HEK293T (cell line): ENCODE data around the gene SLC38A6.

ENCODE experiments used
- ARNT ChIP-seq: fragments of 450-650 bp; IDR thresholded peaks from 2 replicates; pipeline ENCODE4 v1.6.1; 2017; ENCODE audit warnings: mild to moderate bottlenecking
- BHLHE40 ChIP-seq: fragments of 450-650 bp; IDR thresholded peaks from 2 replicates; pipeline ENCODE4 v1.6.1; 2016; ENCODE audit warnings: mild to moderate bottlenecking, moderate library complexity, borderline replicate concordance
- ELF4 ChIP-seq: fragments of 450-650 bp; IDR thresholded peaks from 2 replicates; pipeline ENCODE4 v1.6.1; 2017; ENCODE audit warnings: antibody characterized with exemption
- FOXA1 ChIP-seq: fragments of 450-650 bp; IDR thresholded peaks from 2 replicates; pipeline ENCODE4 v1.6.1; 2016; ENCODE audit warnings: mild to moderate bottlenecking
- FOXM1 ChIP-seq: fragments of 450-650 bp; IDR thresholded peaks from 2 replicates; pipeline ENCODE4 v1.6.1; 2017; ENCODE audit warnings: mild to moderate bottlenecking, borderline replicate concordance
- HDGF ChIP-seq: fragments of 450-650 bp; IDR thresholded peaks from 2 replicates; pipeline ENCODE4 v1.6.1; 2017; ENCODE audit warnings: antibody characterized with exemption, borderline replicate concordance
- L3MBTL2 ChIP-seq: fragments of 450-650 bp; conservative IDR thresholded peaks from 2 replicates; pipeline ENCODE4 v1.6.1; 2016; ENCODE audit warnings: mild to moderate bottlenecking
- LEF1 ChIP-seq: fragments of 450-650 bp; IDR thresholded peaks from 2 replicates; pipeline ENCODE4 v1.6.1; 2017; ENCODE audit warnings: mild to moderate bottlenecking, borderline replicate concordance
- PKNOX1 ChIP-seq: fragments of 450-650 bp; IDR thresholded peaks from 2 replicates; pipeline ENCODE4 v1.6.1; 2016

- no peak for TF ChIP-seq BHLHE40
- no peak for TF ChIP-seq ARNT
- TF ChIP-seq FOXA1 = no peak
- TF ChIP-seq LEF1 = no peak
- TF ChIP-seq ELF4 = no peak
- no peak for TF ChIP-seq L3MBTL2
- TF ChIP-seq HDGF = no peak
- TF ChIP-seq PKNOX1 = no peak
- TF ChIP-seq FOXM1 = no peak
These were observed 34.3 kb upstream of the SLC38A6 start for GRCh38 chr14:60946773-60947172.
